ENCODE data around the gene GMPR.

The GMPR gene

DNA sequence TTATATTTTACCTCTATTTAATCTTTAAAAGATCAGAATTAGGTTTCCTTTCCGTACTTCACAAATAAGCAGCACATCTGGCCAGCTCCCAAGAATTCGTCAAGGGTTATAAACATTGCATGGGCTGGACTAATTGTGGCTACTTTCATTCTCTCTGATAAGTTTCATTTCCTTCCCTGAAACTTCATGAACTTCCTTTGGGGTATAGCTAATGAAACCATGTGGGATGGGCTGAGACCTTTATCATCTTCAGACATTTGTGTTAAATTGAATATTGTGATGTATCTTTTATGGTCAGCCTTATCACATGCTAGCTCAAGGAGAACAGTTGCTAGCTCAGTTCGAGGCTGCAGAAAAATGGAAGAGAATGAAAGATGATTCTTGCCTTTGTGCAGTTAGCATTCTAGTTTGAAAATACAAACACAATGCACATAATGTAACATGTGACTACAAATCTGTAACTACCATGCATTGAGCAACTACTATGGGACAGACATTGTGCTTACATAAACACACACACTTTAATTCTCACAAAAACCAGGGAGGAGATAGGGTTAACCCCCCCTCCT lies 1.7 kb upstream of the GMPR start:
- no peak overlapping the region for H3K27ac ChIP-seq (ENCODE audit: low read length)
- no peak overlapping the region for H3K4me3 ChIP-seq (ENCODE audit: low read length)
- no peaks in the 10 kb centered on the region for H3K4me1 ChIP-seq (ENCODE audit: control insufficient read depth, insufficient read depth, low read length)
- H3K36me3 ChIP-seq (ENCODE audit: control insufficient read depth, insufficient read depth, low read length), result no peaks in the 10 kb centered on the region
- no CpG with 5 or more reads among the region's 3 CpGs for WGBS (ENCODE audit: insufficient coverage, insufficient read length)
- no peak for DNase-seq (ENCODE audit: low read depth, low spot score)
- H3K9me3 ChIP-seq (ENCODE audit: control insufficient read depth, insufficient read depth, low read length), result no peaks in the 10 kb centered on the region
- H3K27me3 ChIP-seq (ENCODE audit: control insufficient read depth, insufficient read depth, low read length), result peaks cover 20% of the 10 kb centered on the region

DNA sequence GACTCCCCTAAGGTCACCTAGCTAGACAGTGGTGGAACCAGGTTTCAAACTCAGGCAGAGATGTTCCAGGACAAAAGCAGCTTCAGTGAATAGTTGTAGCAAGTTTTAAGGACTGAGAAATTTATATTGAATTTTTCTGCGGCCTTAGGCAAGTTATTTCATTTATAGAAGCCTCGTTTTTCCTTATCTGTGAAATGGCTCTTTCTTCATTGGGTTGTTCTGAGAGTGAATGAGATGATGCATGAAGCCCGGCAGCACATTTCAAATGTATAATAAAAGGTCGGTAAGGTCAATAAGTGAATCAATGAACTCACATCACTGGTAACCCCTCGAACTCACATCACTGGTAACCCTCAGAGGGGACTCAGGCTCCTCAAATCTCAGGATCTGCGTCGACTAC lies 1.1 kb upstream of the GMPR start:
- peaks cover 20% of the 10 kb centered on the region for H3K27me3 ChIP-seq (ENCODE audit: control insufficient read depth, insufficient read depth, low read length)
- H3K9me3 ChIP-seq (ENCODE audit: control insufficient read depth, insufficient read depth, low read length), result no peaks in the 10 kb centered on the region
- H3K36me3 ChIP-seq (ENCODE audit: control insufficient read depth, insufficient read depth, low read length), result no peaks in the 10 kb centered on the region
- H3K27ac ChIP-seq (ENCODE audit: low read length), result no peak overlapping the region
- H3K4me3 ChIP-seq (ENCODE audit: low read length), result no peak overlapping the region
- no peaks in the 10 kb centered on the region for H3K4me1 ChIP-seq (ENCODE audit: control insufficient read depth, insufficient read depth, low read length)
- no peak for DNase-seq (ENCODE audit: low read depth, low spot score)
- no CpG with 5 or more reads among the region's 7 CpGs for WGBS (ENCODE audit: insufficient coverage, insufficient read length)

DNA sequence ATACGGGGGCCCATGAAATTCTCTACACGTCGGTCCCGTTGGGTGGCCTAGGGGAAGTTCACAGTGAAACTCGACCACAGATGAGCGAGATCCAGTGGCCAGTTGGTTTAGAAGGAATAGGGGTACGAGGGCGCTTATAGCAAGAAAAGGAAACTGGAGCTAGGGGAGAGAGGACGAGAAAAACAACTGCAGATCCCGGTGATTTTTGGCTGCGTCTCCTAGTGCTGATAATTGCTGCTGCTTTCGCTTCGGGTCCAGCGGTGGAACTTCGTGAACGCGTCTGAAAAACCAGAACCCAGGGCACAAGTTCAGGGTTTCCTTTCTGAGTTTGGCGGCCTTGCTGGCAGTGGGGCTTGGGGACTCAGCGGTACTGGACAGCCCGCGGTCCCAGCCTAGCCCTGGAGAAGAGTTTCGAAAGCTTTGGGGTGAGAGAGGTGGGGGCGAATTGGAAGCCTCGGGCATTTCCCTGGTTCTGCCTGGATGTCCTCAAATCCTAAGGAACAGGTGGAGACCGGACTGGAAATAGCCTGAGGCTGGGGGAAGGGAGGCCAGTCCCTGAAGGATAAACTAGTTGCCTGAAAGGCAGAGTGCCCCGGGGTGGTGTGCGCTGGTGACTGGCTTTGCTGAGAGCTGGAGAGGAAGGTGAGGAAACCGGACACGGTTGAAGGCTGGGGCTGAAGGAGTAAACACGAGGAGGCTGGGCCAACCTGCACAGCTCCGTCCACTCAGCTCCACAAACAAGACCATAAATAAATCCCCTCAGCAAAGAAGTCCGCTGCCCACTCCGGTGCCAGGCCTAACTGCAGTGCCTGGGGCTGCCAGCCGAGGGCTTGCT lies 793 bp downstream of the GMPR start:
- WGBS (ENCODE audit: insufficient coverage, insufficient read length), result no CpG with 5 or more reads among the region's 34 CpGs

DNA sequence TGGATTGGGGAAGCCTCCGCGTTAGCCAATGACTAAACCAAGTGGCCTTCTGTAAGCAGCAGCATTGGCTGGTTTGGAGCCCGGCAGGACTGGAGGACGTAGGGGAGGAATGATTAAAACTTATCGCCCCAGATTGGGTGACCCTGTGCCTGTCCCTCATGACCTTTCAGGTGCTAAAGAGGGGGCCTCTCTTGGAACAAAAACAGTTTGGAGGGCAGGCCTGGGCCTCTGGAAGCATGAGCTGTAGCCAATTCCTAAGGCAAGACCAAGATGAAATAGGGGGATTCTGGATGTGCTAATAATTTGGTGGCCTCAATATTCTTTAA lies 1.4 kb downstream of the GMPR start:
- no CpG with 5 or more reads among the region's 5 CpGs for WGBS (ENCODE audit: insufficient coverage, insufficient read length)
- H3K27ac ChIP-seq (ENCODE audit: low read length), result no peak overlapping the region
- DNase-seq (ENCODE audit: low read depth, low spot score), result no peak
- no peaks in the 10 kb centered on the region for H3K4me1 ChIP-seq (ENCODE audit: control insufficient read depth, insufficient read depth, low read length)
- no peak overlapping the region for H3K4me3 ChIP-seq (ENCODE audit: low read length)
- H3K27me3 ChIP-seq (ENCODE audit: control insufficient read depth, insufficient read depth, low read length), result peaks cover 20% of the 10 kb centered on the region
- H3K36me3 ChIP-seq (ENCODE audit: control insufficient read depth, insufficient read depth, low read length), result no peaks in the 10 kb centered on the region
- H3K9me3 ChIP-seq (ENCODE audit: control insufficient read depth, insufficient read depth, low read length), result no peaks in the 10 kb centered on the region

More for the DNA sequence above, 793 bp downstream of the GMPR start:
- Histone ChIP-seq H3K27me3 (ENCODE audit: control insufficient read depth, insufficient read depth, low read length) (peaks cover 20% of the 10 kb centered on the region), H3K36me3 (ENCODE audit: control insufficient read depth, insufficient read depth, low read length) (no peaks in the 10 kb centered on the region), H3K27ac (ENCODE audit: low read length) (no peak overlapping the region), H3K4me1 (ENCODE audit: control insufficient read depth, insufficient read depth, low read length) (no peaks in the 10 kb centered on the region), H3K9me3 (ENCODE audit: control insufficient read depth, insufficient read depth, low read length) (no peaks in the 10 kb centered on the region), H3K4me3 (ENCODE audit: low read length) (peak overlapping the region; percentile 55; the same call in 1 of the 2 replicates)
- DNase-seq (ENCODE audit: low read depth, low spot score), result peak; percentile 41

DNA sequence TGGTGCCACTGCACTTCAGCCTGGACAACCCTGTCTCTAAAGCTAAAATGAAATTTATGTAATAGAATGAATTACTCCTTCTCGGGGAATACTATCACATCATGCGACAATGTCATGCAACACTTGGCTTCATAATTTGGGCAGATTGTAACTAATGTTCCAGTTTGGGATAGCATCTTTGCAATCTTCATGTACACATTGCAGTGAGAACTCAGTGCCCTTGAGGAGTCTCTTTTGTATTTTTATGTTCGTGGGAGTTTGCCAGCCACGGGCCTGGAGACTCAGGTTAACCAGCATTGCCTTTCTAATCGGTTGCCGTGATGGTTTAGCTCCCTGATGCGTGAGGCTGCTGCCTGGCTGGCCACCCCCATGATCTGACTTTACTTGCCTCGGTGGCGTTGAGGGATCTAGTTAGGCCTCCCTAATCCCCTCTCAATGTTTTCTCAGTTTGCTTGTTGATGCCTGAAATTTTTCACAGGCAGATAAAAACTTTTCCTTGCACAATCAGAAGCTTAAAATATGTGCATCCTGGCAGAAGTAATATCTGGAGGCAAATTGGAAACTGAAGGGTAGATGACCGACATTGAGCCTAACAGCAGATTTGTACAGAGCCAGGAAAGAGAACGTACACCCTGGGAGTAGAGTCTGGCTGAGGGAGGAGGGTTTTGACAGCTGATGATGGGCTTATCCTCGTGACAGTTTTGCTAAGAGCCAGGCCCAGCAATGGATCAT lies 2.4 kb downstream of the GMPR start:
- peaks cover 20% of the 10 kb centered on the region for H3K27me3 ChIP-seq (ENCODE audit: control insufficient read depth, insufficient read depth, low read length)
- no peaks in the 10 kb centered on the region for H3K36me3 ChIP-seq (ENCODE audit: control insufficient read depth, insufficient read depth, low read length)
- H3K27ac ChIP-seq (ENCODE audit: low read length), result no peak overlapping the region
- no peak for DNase-seq (ENCODE audit: low read depth, low spot score)
- H3K9me3 ChIP-seq (ENCODE audit: control insufficient read depth, insufficient read depth, low read length), result no peaks in the 10 kb centered on the region
- no peak overlapping the region for H3K4me3 ChIP-seq (ENCODE audit: low read length)
- peaks cover 1% of the 10 kb centered on the region; the same call in 1 of the 2 replicates for H3K4me1 ChIP-seq (ENCODE audit: control insufficient read depth, insufficient read depth, low read length)
- WGBS (ENCODE audit: insufficient coverage, insufficient read length), result no CpG with 5 or more reads among the region's 12 CpGs

DNA sequence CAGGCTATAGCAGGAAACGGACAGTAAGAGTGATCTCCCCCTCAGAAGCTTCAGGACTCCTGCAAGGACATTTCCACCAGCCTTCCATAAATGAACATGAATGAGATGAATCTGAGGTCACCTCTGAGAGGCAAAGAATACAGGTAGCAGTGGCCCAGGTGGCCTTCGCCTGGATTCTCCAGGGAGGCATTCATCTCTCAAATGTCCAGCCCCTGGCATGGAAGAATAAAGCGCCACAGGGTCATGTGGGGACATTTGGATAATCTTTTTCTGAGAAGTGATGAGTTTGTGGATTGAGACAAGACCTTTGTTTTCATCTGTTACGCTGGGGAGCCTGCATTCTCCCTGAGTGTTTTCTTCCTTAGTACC lies 2.9 kb downstream of the GMPR start:
- no peak for DNase-seq (ENCODE audit: low read depth, low spot score)
- H3K4me1 ChIP-seq (ENCODE audit: control insufficient read depth, insufficient read depth, low read length), result peaks cover 1% of the 10 kb centered on the region; the same call in 1 of the 2 replicates
- WGBS (ENCODE audit: insufficient coverage, insufficient read length), result no CpG with 5 or more reads among the region's 4 CpGs
- no peaks in the 10 kb centered on the region for H3K36me3 ChIP-seq (ENCODE audit: control insufficient read depth, insufficient read depth, low read length)
- H3K27me3 ChIP-seq (ENCODE audit: control insufficient read depth, insufficient read depth, low read length), result peaks cover 20% of the 10 kb centered on the region
- no peaks in the 10 kb centered on the region for H3K9me3 ChIP-seq (ENCODE audit: control insufficient read depth, insufficient read depth, low read length)
- no peak overlapping the region for H3K4me3 ChIP-seq (ENCODE audit: low read length)
- no peak overlapping the region for H3K27ac ChIP-seq (ENCODE audit: low read length)

DNA sequence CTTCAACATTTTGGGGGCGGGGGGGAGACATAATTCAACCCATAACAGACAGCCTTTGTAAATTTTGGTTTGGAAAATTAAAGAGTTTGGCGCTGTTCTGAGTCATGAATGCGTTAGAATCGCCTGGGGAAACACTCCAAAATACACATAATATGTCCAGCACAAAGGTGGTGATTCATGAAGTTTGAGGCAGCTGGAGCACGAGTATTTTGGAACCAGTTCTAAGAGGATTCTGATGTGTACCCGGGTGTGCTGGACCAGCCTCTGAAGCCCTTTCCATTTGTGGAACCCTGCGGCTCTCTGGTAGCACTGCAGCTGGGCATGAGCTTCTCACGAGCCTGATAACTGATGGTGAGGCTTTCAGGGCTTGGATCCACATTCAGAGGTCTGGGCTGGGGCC lies 4.7 kb downstream of the GMPR start:
- no peak for DNase-seq (ENCODE audit: low read depth, low spot score)
- Histone ChIP-seq H3K36me3 (ENCODE audit: control insufficient read depth, insufficient read depth, low read length) (no peaks in the 10 kb centered on the region), H3K9me3 (ENCODE audit: control insufficient read depth, insufficient read depth, low read length) (no peaks in the 10 kb centered on the region), H3K27me3 (ENCODE audit: control insufficient read depth, insufficient read depth, low read length) (peaks cover 13% of the 10 kb centered on the region), H3K27ac (ENCODE audit: low read length) (no peak overlapping the region), H3K4me1 (ENCODE audit: control insufficient read depth, insufficient read depth, low read length) (peaks cover 1% of the 10 kb centered on the region; the same call in 1 of the 2 replicates), H3K4me3 (ENCODE audit: low read length) (no peak overlapping the region)
- no CpG with 5 or more reads among the region's 8 CpGs for WGBS (ENCODE audit: insufficient coverage, insufficient read length)

DNA sequence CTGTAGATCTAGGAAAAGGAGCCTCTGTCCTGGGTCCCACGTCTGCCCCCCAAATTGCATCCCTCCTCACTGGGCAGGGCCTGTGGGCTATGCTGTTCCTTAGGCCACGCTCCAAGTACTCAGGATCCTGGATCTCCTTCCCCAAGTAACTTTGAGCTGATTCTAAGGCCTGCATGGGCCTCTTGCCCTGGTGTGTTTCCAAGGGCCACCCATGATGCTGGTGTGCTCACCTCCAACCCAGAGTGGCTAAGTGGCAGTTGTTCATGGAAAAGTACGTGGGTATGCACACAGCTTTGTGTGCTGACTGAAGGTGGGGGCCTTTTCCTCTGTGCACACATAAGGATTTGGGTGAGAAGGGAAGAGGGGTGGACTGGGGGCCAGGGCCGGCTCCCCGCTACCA lies 5.3 kb downstream of the GMPR start:
- Histone ChIP-seq H3K27ac (ENCODE audit: low read length) (no peak overlapping the region), H3K27me3 (ENCODE audit: control insufficient read depth, insufficient read depth, low read length) (peaks cover 9% of the 10 kb centered on the region; the same call in 1 of the 2 replicates)
- no CpG with 5 or more reads among the region's 5 CpGs for WGBS (ENCODE audit: insufficient coverage, insufficient read length)

DNA sequence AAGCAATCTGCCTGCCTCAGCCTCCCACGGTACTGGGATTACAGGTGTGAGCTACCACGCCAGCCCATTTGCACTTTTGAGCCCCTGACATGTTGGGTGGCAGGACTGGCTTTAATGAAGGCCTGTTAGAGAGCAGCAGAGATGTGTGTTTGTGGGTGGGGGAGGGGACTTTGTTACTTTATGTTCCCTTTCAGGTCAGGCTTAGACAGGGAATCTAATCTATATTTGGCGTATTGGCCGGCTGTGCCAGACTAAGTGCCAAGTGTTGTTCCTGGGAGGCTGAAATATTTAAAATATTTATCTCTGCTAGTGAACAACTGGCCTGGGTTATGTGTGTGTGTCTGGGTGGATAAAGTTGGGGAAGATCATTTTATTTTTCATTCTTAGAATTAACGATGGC lies 6.1 kb downstream of the GMPR start:
- Histone ChIP-seq H3K27me3 (ENCODE audit: control insufficient read depth, insufficient read depth, low read length) (peaks cover 2% of the 10 kb centered on the region; the same call in 1 of the 2 replicates), H3K36me3 (ENCODE audit: control insufficient read depth, insufficient read depth, low read length) (no peaks in the 10 kb centered on the region), H3K27ac (ENCODE audit: low read length) (no peak overlapping the region), H3K4me1 (ENCODE audit: control insufficient read depth, insufficient read depth, low read length) (peaks cover 1% of the 10 kb centered on the region; the same call in 1 of the 2 replicates), H3K4me3 (ENCODE audit: low read length) (no peak overlapping the region), H3K9me3 (ENCODE audit: control insufficient read depth, insufficient read depth, low read length) (no peaks in the 10 kb centered on the region)
- DNase-seq (ENCODE audit: low read depth, low spot score), result no peak
- WGBS (ENCODE audit: insufficient coverage, insufficient read length), result no CpG with 5 or more reads among the region's 5 CpGs

More for the DNA sequence above, 5.3 kb downstream of the GMPR start:
- Histone ChIP-seq H3K9me3 (ENCODE audit: control insufficient read depth, insufficient read depth, low read length) (no peaks in the 10 kb centered on the region), H3K4me3 (ENCODE audit: low read length) (no peak overlapping the region), H3K36me3 (ENCODE audit: control insufficient read depth, insufficient read depth, low read length) (no peaks in the 10 kb centered on the region), H3K4me1 (ENCODE audit: control insufficient read depth, insufficient read depth, low read length) (peaks cover 1% of the 10 kb centered on the region; the same call in 1 of the 2 replicates)
- no peak for DNase-seq (ENCODE audit: low read depth, low spot score)

DNA sequence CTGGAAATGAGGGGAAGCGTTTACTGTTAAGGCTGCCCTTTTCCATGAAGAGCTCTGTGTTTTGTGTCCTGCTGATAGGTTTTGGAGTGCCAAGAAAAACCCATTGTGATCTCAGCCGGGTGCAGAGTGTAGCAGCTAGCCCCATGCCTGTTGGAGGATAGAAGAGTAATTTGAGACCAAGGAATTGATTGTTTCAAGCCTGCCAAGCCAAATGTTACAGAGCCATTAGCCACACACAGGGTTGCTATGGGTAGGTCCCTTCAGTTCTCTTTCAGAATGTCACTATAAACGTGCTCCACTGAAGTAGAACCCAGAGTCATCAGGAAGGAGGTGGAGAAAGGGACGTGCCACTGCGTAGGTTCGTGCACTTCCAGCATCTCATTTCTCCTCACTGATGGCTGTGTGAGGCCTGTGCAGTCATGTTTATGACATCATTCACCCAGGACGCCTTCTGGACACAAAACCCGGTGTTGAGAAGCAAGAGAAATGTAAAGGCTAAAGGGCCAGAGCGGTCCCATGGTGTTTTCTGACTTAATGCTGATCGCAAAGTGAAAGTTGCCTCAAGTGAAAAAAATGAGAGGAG lies 6.6 kb downstream of the GMPR start:
- no peaks in the 10 kb centered on the region for H3K9me3 ChIP-seq (ENCODE audit: control insufficient read depth, insufficient read depth, low read length)
- no peaks in the 10 kb centered on the region for H3K36me3 ChIP-seq (ENCODE audit: control insufficient read depth, insufficient read depth, low read length)
- H3K27ac ChIP-seq (ENCODE audit: low read length), result no peak overlapping the region
- no peaks in the 10 kb centered on the region for H3K27me3 ChIP-seq (ENCODE audit: control insufficient read depth, insufficient read depth, low read length)
- no peak for DNase-seq (ENCODE audit: low read depth, low spot score)
- no peak overlapping the region for H3K4me3 ChIP-seq (ENCODE audit: low read length)
- no CpG with 5 or more reads among the region's 10 CpGs for WGBS (ENCODE audit: insufficient coverage, insufficient read length)
- peaks cover 1% of the 10 kb centered on the region; the same call in 1 of the 2 replicates for H3K4me1 ChIP-seq (ENCODE audit: control insufficient read depth, insufficient read depth, low read length)

Data from iPS DF 6.9 (cell line).